GM21576 (cell line): Measurements from ENCODE around the gene HLCS.
"Not testable (repeated sequence)": the region's sequence is repeated elsewhere in the genome, so short reads cannot be mapped to it uniquely, and the experiment has no call there.

Experiments used
- ATAC-seq: cut with Tn5 transposase; IDR thresholded peaks from one replicate; pipeline ENCODE4 v1.9.1; 2021; ENCODE audit warnings: mild to moderate bottlenecking, moderate library complexity; ENCODE audit not compliant: unreplicated experiment

Gene HLCS

DNA sequence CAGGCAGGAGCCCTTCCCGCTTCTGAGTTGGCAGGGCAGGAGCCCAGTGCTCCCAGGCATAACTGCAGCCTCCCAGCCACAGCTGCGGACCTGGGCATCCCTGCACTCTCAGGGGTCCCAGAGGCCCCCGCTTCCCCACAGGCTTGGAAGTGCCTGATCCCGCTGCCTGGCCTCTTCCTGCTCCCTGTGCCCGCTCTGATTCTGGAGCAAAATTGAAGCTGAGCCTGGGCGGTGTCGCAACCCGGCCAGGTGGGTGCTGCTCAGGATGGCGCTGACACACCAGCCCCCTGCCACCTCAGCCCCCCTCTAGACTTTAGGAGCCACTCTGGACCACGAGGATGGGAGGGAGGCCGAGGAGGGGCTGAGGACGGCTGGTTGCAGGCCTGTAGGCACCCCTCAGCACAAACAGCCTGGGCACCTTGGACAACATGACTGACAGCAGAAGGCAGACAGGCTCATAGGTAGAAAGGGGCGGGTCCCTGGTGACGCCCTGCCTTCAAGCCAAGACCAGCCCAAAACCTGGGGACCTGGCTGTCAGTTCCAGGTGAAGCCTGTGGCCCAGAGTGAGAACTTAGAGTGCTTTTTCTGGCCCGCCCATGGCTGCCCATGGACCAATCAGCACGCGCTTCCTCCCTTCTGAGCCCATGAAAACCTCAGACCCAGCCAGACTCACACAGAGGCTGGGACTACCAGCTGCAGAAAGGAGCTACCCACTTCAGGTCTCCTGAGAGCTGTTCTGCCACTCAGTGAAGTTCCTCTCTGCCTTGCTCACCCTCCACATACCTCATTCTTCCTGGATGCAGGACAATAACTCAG, 7.2 kb downstream of the HLCS start:
- no peak for ATAC-seq

DNA sequence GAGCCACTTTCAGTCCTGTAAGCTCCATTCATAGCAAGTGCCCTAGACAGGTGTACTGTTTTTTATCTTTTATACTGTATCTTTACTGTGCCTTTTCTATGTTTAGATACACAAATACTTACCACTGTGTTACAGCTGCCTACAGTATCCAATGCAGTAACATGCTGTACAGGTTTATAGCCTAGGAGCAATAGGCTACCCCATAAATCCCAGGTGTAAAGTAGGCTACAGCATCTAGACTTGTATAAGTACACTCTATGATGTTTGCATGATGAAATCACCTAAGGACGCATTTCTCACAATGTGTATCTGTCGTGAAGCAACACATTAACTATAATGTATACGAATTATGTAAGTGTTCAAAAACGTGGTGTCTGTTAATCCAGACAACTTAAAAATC, 10.7 kb downstream of the HLCS start:
- ATAC-seq: no peak

GRCh38 chr21:36952331-36952730, 14.1 kb downstream of the HLCS start:
- not testable (repeated sequence) for ATAC-seq

DNA sequence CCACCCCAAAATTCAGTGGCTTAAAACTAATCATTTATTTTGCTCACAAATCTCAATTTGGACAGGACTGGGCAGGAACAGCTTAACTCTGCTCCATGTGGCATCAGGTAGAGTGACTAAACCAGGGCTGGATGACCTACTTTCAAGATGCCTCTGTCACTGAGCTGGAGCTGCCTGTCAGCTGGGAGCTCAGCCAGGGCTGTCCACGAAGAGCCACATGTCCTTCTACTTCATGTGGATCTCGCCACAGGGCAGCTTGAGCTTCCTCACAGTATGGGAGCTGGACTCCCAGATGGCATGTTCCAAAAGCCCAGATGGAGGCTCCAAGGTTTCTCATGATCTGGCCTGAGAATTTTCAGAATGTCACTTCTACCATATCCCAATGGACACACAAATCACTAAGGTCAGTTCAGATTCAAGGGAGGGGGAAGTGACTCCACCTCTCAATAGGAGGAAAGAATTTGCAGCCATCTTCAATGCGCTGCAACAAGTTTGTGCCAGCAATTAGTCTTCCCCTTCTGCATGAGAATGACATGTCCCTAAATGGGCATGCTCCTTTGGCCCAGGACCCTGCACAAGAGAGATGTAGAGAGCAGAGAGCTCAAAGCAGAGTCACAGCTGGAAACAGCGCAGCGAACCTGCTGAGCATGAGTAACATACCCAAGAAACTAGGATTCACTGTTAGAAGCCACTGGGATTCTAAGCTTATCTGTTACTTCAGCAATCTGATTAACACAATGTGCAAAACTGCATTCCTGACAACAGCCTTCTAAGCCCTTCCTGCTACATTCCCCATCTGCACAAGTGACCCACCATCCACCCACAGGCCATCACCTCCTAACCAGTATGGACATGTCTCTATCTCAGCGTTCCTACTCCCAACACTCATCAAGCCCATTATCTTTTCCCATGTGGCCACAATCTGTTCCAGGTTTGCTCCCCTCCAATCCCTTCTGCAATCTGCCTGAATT, 17.0 kb downstream of the HLCS start:
- ATAC-seq: no peak

DNA sequence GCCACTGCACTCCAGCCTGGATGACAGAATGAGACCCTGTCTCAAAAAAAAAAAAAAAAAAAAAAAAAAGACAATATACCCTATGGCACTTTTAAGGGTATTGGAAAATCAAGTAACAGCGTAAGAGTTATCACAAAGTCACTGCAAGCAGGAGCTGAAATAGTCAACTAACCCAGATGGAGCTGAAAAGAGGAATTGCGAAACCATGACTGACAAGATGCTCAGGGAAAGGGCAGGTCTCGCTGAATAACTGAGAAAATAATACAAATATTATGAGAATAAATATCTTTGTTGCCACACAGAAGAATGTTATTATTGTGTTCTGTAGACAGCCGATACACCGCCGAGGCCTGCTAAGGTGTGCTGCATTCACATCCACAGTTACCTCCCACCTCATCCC, 17.8 kb downstream of the HLCS start:
- ATAC-seq: no peak

DNA sequence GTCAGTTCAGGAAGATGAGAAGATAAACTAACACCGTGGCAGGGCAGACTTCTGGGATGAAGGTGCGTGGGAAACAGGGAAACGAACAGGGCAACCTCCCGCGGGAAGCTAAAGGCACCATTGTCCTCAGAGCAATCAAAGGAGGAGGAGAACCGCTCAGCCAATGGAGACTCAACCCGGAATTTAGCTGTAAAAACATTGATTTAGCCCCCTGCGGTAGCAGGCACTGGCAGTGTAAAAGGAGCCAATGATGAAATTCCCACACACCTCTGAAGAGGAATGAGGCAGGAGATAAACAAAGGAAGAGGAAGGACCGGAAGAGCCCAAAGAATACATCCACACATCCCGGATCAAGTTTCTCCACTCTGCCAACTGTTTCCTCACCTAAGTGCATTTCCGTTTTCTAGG, 19.5 kb downstream of the HLCS start:
- ATAC-seq: no peak

- ATAC-seq: no peak
Measured at GRCh38 chr21:36945496-36946138, 20.9 kb downstream of the HLCS start.

DNA sequence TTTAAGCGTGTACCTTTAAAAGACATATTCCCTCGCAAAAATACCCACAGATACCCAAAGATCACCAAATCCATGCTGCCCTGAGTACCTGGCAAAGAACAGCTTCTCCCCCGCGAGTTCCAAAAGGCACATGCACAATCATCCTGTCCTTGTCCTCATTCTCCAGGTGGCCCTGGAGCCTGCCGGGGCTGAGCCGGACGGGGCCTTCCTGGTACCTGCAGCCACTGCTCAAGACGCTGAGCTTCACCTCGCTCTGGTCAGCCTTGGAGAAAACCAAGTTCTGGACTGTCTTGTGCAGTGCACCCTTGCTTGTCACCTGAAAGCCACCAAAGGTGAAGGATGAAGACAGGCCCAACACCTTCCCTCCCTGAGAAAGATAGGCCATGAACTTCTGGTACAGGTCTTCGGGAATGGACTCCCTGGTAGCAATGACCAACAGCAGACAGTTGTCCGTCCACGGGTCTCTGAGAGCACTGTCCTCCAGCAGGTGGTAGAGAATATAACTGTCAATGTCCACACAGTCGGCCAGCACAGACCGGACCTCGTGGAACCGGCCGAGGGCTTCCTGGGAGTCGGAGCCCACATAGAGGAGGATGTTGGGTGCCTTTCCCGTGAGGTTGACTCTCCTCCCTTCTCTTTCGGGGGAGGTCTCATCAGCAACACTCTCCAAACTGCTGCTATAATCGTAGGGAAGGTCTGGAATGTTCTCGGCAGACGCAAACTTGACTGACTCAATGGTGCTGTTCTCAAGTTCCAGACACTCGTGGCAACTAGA, 29.9 kb downstream of the HLCS start:
- ATAC-seq: no peak

- no peak for ATAC-seq
Measured at GRCh38 chr21:36934864-36935420, 31.5 kb downstream of the HLCS start.

GRCh38 chr21:36932161-36932816, 34.2 kb downstream of the HLCS start:
- ATAC-seq: no peak

- no peak for ATAC-seq
Measured at GRCh38 chr21:36929622-36930021, 36.8 kb downstream of the HLCS start.

- no peak for ATAC-seq
Measured at GRCh38 chr21:36928960-36929359, 37.5 kb downstream of the HLCS start.

DNA sequence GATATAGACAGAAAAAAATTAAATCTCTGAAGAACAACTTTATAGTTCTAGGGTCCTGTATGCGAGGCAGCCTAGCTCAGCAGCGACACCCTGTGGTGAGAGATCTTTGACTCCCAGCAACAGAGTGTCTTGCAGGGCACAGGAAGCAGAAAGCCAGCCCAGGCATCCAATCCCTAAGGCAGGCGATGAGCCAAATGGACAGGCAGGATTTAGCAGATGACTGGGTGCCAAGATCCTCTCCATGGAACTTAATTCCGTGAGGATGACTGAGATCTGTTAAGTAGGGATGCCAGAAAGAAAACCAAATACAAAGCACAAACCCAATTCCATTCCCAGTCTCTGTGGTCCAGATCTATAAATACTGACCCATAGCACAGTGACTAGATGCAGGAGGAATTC, 38.8 kb downstream of the HLCS start:
- no peak for ATAC-seq

GRCh38 chr21:36926989-36927718, 39.3 kb downstream of the HLCS start:
- ATAC-seq: no peak

- no peak for ATAC-seq
Measured at GRCh38 chr21:36923270-36923669, 43.2 kb downstream of the HLCS start.

GRCh38 chr21:36922861-36923260, 43.6 kb downstream of the HLCS start:
- no peak for ATAC-seq

- ATAC-seq: no peak
Measured at GRCh38 chr21:36918291-36918690, 48.2 kb downstream of the HLCS start.

GRCh38 chr21:36917471-36918158, 48.9 kb downstream of the HLCS start:
- no peak for ATAC-seq

GRCh38 chr21:36916718-36917117, 49.8 kb downstream of the HLCS start:
- no peak for ATAC-seq
